Natural killer cell treated with Interleukin-12 subunit alpha and Interleukin-12 subunit beta and Interleukin-15 and Interleukin-18, amount 100 ng/mL, for 72 hours (primary cell): Measurements from ENCODE around the gene TPST1. TPM values are rescaled to one million over a fixed set of nuclear protein-coding genes. Genes with fewer than 3 reads are reported as not detected.
A peak's percentile ranks its signal among the peaks of the same experiment; 100 is the strongest.
"Not testable (repeated sequence)": the region's sequence is repeated elsewhere in the genome, so short reads cannot be mapped to it uniquely, and the experiment has no call there.

Experiments used
- ATAC-seq, 2 donors: fragments of 150-1000 bp; cut with Tn5 transposase in 1 of 2; sonication (Bioruptor Pico), chemical (Tn5 transposase) in 1 of 2; 2 replicates each; pipeline ENCODE4 v1.10.0; 2021
- DNase-seq: peaks from one replicate; pipeline ENCODE4 v3.0.0; 2022; ENCODE audit warnings: low spot score
- H3K27ac Mint-ChIP-seq, 2 donors: 1 replicate in 1 of 2; 2 replicates in 1 of 2; pipeline ENCODE4 v1.8.0; 2022; ENCODE audit warnings: mixed read lengths in 2 of 2, mild to moderate bottlenecking in 1 of 2, moderate library complexity in 1 of 2
- H3K27me3 Mint-ChIP-seq, 2 donors: 1 replicate in 1 of 2; 2 replicates in 1 of 2; pipeline ENCODE4 v1.8.0; 2022; ENCODE audit warnings: mixed read lengths in 2 of 2
- H3K36me3 Mint-ChIP-seq: one replicate; pipeline ENCODE4 v1.8.0; 2022; ENCODE audit warnings: mixed read lengths
- H3K4me1 Mint-ChIP-seq, 2 donors: 1 replicate in 1 of 2; 2 replicates in 1 of 2; pipeline ENCODE4 v1.8.0; 2022; ENCODE audit warnings: low read depth in 2 of 2, mixed read lengths in 2 of 2, mild to moderate bottlenecking in 1 of 2
- H3K4me3 Mint-ChIP-seq: one replicate; pipeline ENCODE4 v1.8.0; 2022; ENCODE audit warnings: mixed read lengths
- H3K9me3 Mint-ChIP-seq: 2 replicates; pipeline ENCODE4 v1.8.0; 2022; ENCODE audit warnings: mixed read lengths
- total RNA-seq, 2 donors: library from RNA; stranded (reverse); gene quantifications; one replicate each; pipeline ENCODE4 v1.2.3, GENCODE V29; 2022

Gene TPST1
- total RNA-seq, 2 donors from 2014 or later: 4.2 to 4.6 TPM

DNA sequence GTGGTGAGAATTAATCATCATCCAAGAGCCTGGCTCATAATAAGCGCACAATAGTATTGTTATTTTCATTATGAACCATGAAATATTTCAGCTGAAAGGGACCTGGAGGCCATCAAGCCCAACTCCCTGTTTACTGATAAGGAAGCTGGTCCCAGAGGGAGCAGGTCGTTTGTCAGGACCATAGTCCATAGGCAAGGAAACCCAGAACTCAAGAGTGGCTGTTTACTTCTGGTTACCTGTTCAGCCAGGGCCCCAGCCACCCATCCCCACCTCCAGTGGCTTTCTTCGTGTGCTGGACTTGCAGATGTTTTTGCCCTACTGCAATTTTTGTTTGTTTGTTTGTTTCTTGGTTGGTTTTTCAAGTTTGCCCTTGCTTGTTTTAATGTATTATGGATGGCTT is 152.0 kb downstream of the TPST1 start:
- Mint-ChIP-seq H3K27me3 (no peaks in the 10 kb centered on the region), H3K9me3 (no peaks in the 10 kb centered on the region), H3K27ac (no peak overlapping the region), H3K36me3 (no peaks in the 10 kb centered on the region), H3K4me3 (no peak overlapping the region), H3K4me1 (peaks cover 0 to 3% of the 10 kb centered on the region in 2 donors)
- no peak for DNase-seq
- no peak for ATAC-seq

DNA sequence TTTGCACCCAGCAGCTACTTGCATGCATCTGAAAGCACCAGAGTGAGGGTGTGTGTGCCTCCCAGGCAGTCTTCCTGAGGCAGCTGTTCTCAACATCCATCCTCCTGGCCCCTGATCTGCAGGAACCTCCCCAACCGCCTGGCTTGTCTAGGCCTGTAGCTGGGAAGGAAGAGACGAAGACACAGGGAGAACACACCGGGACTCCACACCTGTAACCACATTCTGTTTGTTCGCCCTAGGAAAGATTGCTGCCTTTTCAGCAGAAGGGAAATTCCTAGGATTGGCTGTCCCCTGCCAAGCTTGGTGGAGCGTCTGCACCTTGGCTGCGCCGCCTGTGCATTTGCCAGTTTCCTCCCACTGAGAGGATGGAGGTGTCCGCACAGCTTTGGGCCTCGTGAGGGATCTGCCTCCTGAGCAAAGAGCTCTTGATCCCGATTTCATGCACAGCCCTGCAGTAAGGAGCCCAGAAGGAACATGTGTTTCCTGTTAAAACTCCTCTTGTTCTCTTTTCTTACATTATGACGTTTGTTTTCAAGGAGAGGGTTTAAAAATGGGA is 154.6 kb downstream of the TPST1 start:
- Mint-ChIP-seq H3K4me3 (no peak overlapping the region), H3K4me1 (peaks cover 0 to 3% of the 10 kb centered on the region in 2 donors), H3K9me3 (no peaks in the 10 kb centered on the region), H3K27me3 (no peaks in the 10 kb centered on the region), H3K36me3 (no peaks in the 10 kb centered on the region), H3K27ac (no peak overlapping the region)
- no peak for DNase-seq
- ATAC-seq: no peak

DNA sequence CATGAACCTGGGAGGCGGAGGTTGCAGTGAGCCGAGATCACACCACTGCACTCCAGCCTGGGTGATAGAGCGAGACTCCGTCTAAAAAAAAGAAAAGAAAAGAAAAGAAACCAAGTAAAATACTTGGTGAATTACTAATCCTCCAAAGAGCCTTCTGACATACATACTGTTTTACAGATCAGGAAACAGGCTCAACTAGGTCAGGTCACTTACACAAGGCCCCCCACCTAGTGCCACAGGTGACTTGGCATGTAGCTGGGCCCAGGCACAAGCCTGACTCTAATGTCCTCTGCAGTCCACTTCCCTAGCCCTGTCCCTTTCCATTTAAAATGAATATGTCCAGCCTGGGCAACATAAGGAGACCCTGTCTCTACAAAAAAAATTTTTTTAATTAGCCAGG is 157.0 kb downstream of the TPST1 start:
- no peak for ATAC-seq
- Mint-ChIP-seq H3K4me3 (no peak overlapping the region), H3K27me3 (no peaks in the 10 kb centered on the region), H3K9me3 (no peaks in the 10 kb centered on the region), H3K27ac (no peak overlapping the region), H3K4me1 (peaks cover 0 to 3% of the 10 kb centered on the region in 2 donors), H3K36me3 (no peaks in the 10 kb centered on the region)
- DNase-seq: no peak

DNA sequence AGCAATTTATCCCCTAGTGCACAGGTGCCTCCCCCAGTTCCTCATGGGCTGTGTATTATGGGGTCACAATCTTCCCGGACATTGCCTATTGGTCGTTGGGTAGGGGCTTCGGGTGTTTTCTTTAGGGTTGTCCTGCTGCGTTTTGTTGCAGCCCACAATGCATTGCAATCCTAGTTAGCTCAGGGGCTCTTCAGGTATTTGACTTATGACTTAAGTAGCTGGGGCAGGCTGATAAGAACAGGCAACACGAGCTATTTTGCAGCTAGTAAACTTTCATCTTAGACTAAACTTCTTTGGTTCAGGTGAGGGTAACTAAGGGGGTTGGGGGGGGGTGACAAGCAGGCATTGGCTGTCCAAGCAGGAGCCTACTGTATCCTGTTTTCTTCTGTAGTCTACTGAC is 158.5 kb downstream of the TPST1 start:
- Mint-ChIP-seq H3K4me3 (no peak overlapping the region), H3K27me3 (no peaks in the 10 kb centered on the region), H3K4me1 (peaks cover 0 to 3% of the 10 kb centered on the region in 2 donors), H3K9me3 (no peaks in the 10 kb centered on the region), H3K27ac (no peak overlapping the region), H3K36me3 (no peaks in the 10 kb centered on the region)
- DNase-seq (no peak), ATAC-seq (no peak)

DNA sequence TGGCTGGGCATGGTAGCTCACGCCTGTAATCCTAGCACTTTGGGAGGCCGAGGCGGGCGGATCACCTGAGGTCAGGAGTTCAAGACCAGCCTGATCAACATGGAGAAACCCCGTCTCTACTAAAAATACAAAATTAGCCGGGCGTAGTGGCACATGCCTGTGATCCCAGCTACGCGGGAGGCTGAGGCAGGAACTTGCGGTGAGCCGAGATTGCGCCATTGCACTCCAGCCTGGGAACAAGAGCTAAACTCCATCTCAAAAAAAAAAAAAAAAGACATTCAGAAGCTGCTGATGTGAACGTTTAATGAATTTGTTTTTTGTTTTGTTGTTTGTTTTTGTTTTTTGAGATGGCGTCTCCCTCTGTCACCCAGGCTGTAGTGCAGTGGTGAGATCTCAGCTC is 159.9 kb downstream of the TPST1 start:
- not testable (repeated sequence) for H3K27ac Mint-ChIP-seq, H3K27me3 Mint-ChIP-seq

DNA sequence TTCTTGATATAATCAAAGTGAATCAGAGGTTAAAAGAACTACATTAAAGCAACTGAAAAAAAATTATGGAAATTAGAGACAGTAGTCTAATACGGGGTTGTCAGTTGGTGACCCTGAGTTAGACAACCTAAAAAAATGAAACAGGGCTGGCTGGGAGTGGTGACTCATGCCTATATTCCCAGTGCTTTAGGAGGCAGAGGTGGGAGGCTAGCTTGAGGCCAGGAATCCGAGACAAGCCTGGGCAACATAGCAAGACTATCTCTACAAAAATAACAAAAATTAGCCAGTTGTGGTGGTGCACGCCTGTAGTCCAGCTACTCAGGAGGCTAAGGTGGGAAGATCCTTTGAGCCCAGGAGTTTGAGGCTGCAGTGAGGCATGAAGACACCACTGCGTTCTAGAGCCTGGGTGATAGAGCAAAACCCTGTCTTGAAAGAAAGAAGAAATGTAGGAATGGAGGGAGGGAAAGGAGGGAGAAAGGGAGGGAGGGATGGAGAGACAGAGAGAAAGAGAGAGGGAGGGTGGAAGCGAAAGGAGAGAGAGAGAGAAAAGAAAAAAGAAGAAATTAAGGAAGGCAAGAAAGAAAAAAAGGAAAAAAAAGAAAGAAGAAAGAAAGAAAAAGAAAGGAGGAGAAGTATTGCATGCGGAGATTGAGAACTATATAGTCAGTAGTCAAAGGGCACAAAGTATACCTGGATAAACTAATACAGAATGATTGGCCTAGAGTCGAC is 166.1 kb downstream of the TPST1 start:
- DNase-seq (no peak), ATAC-seq (no peak)
- Mint-ChIP-seq H3K27me3 (no peaks in the 10 kb centered on the region), H3K4me1 (peaks cover 0 to 8% of the 10 kb centered on the region in 2 donors), H3K9me3 (no peaks in the 10 kb centered on the region), H3K36me3 (no peaks in the 10 kb centered on the region), H3K4me3 (no peak overlapping the region), H3K27ac (no peak overlapping the region)

More for the DNA sequence above, 159.9 kb downstream of the TPST1 start:
- H3K9me3 Mint-ChIP-seq, ATAC-seq, H3K4me3 Mint-ChIP-seq, DNase-seq, H3K36me3 Mint-ChIP-seq, H3K4me1 Mint-ChIP-seq: not testable (repeated sequence)

DNA sequence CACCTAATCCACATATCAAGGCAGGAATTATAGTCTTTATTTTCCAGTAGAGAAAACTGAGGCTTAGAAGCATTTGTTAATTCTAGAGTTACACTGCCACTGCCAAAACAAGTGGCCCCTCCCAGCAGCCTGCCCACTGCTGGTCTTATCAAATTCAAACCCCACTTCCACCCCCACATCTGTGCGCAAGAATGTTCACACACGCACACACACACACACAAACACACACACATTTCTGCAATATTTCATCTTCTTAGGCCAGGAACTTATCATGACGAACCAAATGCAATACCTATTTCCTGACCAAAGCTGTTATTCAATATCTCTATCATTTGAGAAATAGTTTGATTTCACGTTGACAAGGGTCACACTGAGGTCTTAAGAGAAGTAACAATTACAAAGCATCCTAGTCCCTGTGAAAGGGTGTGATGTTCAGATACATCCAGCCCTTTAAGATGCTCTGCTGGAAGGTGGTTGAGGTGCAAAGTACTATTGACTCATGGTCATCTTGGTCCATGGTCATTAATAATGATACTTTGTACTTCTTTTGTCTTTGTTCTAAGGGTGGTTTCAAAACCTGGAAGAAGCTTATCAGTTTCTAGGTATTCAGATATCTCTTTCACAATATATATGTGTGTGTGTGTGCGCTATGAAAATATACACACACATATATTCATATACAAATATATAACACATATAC is 169.2 kb downstream of the TPST1 start:
- H3K4me3 Mint-ChIP-seq, H3K9me3 Mint-ChIP-seq, H3K36me3 Mint-ChIP-seq, ATAC-seq, H3K4me1 Mint-ChIP-seq, H3K27me3 Mint-ChIP-seq, DNase-seq, H3K27ac Mint-ChIP-seq: not testable (repeated sequence)

DNA sequence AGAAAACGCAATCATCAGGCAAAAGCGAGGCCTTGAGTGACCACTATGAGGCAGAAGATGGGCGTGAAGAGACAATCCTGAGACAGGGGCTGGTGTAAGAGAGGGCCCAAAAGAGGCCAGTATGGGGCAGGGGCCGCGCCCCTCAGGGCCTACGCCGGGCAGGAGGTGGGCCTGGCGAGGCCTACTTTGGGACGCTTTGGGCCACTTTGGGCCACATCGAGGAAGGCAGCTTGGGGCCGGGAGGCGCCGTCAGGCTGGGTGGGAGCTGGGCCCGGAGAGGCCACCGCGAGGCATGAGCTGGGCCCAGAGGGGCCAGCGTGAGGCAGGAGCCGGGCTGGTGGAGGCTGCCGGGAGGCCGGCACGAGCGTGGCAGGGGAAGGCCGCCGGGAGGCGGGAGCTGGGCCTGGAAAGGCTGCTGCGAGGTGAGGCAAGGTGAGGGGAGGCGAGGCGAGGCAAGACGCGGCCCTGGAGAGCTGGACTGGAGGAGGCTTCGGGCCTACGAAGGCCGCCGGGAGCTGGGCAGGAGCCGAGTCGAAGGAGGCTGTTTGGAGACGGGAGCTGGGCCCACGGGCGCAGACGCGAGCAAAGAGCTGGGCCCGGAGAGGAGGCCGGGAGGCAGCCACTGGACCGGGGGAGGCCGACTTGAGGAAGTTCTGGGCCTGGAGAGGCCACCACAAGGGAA is 171.3 kb downstream of the TPST1 start:
- H3K27me3 Mint-ChIP-seq: no peaks in the 10 kb centered on the region
- ATAC-seq (peak in 1 of 2 donors; percentile 38), DNase-seq (no peak)
- H3K4me1 Mint-ChIP-seq: peaks cover 0 to 8% of the 10 kb centered on the region in 2 donors
- H3K36me3 Mint-ChIP-seq: peaks cover 6% of the 10 kb centered on the region
- no peaks in the 10 kb centered on the region for H3K9me3 Mint-ChIP-seq
- no peak overlapping the region for H3K27ac Mint-ChIP-seq
- H3K4me3 Mint-ChIP-seq: no peak overlapping the region

DNA sequence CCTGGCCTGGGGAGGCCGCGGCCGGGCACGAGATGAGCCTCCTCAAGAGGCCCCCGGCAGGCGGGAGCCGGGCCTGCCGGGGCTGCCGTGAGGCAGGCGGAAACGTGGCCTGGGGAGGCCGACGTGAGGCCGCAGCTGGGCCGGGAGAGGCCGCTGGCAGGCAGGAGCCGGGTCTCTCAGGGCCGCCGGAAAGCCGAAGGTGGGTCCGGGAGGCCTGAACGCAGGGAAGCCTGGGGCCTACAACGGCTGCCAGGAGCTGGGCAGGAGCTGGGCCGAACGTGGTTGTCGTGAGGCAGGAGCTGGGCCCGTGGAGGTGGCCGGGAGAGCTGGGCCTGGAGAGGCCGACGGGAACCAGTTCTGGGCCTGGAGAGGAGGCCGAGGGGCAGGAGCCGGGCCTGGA is 171.9 kb downstream of the TPST1 start:
- Mint-ChIP-seq H3K9me3 (no peaks in the 10 kb centered on the region), H3K36me3 (peaks cover 6% of the 10 kb centered on the region), H3K4me1 (peaks cover 0 to 8% of the 10 kb centered on the region in 2 donors), H3K27ac (no peak overlapping the region), H3K27me3 (no peaks in the 10 kb centered on the region), H3K4me3 (no peak overlapping the region)
- DNase-seq (no peak), ATAC-seq (no peak)

DNA sequence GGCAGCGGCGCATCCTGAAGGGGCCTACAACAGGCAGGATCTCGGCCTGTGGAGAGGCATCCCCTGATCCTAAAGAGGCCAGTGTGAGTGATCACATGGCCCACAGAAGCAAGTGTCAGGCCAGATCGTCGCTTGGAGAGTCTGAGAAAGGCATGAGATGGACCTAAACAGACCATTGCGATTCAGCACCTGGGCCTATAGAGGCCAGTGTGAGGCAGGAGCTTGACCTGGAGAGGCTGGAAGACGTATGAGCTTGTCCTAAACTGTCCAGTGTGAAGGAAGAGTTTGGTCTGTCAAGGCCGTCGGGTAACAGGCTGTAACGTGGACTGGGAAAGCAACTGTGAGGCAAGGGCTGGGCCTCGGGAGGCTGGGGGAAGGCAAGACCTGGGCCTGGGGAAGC is 172.6 kb downstream of the TPST1 start:
- Mint-ChIP-seq H3K27me3 (no peaks in the 10 kb centered on the region), H3K27ac (no peak overlapping the region), H3K4me3 (no peak overlapping the region), H3K36me3 (peaks cover 6% of the 10 kb centered on the region), H3K9me3 (no peaks in the 10 kb centered on the region), H3K4me1 (peaks cover 0 to 8% of the 10 kb centered on the region in 2 donors)
- no peak for ATAC-seq
- DNase-seq: no peak

DNA sequence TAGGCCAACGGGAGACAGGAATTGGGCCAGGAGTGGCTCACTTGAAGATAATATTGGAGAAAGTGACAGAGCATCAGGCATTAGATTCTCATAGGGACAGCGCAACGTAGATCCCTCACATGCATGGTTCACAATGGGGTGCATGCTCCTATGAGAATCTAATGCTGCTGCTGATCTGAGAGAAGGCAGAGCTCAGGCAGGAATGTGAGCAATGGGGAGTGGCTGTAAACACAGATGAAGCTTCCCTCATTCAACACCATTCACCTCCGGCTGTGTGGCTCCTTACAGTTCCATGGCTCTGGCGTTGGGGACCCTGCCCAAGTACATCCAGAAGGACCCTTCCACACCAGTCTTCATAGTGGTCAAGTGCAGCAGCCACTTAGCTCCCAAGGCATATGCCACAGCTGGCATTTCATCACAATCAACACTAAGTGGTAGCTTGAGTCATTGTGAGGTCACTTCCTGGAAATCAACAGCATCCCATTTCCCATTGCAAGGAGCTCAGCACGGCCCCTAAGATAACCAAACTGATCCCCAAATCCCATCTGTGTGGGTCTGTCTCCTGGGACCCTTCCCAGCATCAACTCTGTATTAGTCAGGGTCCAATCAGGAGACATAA is 174.5 kb downstream of the TPST1 start:
- Mint-ChIP-seq H3K36me3 (peaks cover 6% of the 10 kb centered on the region), H3K4me1 (peaks cover 0 to 8% of the 10 kb centered on the region in 2 donors), H3K4me3 (no peak overlapping the region), H3K27me3 (no peaks in the 10 kb centered on the region), H3K9me3 (no peaks in the 10 kb centered on the region), H3K27ac (no peak overlapping the region)
- no peak for ATAC-seq
- no peak for DNase-seq

DNA sequence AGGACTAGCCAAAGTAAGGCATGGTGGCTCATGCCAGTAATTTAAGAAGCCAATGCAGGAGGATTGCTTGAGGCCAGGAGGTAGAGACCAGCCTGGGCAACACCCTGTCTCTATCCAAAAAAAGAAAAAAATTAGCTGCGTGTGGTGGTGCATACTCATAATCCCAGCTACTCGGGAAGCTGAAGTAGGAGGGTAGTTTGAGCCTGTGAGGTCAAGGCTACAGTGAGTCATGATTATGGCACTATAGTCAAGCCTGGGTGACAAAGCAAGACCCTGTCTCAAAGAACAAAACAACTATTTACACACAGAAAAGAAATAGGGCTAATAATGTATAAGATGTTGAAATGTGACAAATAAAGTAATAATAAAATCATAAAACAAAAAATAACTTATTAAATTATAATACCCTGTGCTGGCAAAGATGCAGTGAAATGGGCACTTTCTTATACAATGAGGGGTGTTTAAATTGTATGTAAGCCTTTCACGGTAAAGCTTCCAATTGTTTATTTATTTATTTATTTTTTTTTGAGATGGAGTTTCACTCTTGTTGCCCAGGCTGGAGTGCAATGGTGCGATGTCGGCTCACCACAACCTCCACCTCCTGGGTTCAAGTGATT is 175.2 kb downstream of the TPST1 start:
- Mint-ChIP-seq H3K4me3 (no peak overlapping the region), H3K27ac (no peak overlapping the region), H3K9me3 (no peaks in the 10 kb centered on the region), H3K4me1 (peaks cover 2 to 8% of the 10 kb centered on the region in 2 donors), H3K27me3 (no peaks in the 10 kb centered on the region), H3K36me3 (peaks cover 6% of the 10 kb centered on the region)
- DNase-seq (no peak), ATAC-seq (no peak)

DNA sequence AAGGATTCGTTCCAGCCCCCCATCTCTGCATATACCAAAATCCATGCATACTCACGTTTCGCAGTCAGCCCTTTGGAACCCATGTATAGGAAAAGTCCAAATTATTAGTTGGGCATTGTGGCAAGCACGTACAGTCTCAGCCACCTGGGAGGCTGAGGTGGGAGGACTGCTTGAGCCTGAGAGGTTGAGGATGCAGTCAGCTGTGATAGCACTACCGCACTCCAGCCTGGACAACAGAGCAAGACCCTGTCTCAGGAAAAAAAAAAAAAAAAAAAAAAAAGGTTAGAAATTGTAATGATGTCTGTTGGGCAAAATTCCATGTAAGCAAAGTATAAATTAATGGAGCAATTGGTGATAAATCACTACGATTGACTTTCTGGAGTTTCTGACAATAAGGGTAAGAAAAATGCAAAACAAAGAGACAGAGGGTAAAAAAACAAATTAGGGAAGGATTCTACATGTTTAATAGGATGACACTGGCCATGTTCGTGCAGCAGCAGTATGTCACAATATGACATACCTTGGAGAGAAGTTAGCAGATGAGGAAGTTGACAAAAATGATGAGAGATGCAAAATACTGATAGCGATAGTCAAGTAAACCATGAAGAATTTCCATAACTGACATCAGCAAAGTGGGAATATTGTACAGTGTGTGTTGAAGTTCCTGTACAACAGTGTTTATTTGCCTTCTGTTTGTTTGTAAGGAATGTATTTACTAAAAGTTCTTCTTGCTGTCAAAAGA is 177.2 kb downstream of the TPST1 start:
- not testable (repeated sequence) for H3K36me3 Mint-ChIP-seq

More for the DNA sequence above, 177.2 kb downstream of the TPST1 start:
- DNase-seq, H3K4me1 Mint-ChIP-seq, H3K4me3 Mint-ChIP-seq, H3K9me3 Mint-ChIP-seq, H3K27ac Mint-ChIP-seq, ATAC-seq, H3K27me3 Mint-ChIP-seq: not testable (repeated sequence)
